NOMO-1 (cell line): ENCODE measurements around the gene PPARA.

Source experiments
- DNase-seq, 2 experiments: peaks; one replicate each; lab custom pipeline; 2025; ENCODE audit not compliant: unreplicated experiment in 2 of 2; lab: John Stamatoyannopoulos, UW

Gene PPARA

DNA sequence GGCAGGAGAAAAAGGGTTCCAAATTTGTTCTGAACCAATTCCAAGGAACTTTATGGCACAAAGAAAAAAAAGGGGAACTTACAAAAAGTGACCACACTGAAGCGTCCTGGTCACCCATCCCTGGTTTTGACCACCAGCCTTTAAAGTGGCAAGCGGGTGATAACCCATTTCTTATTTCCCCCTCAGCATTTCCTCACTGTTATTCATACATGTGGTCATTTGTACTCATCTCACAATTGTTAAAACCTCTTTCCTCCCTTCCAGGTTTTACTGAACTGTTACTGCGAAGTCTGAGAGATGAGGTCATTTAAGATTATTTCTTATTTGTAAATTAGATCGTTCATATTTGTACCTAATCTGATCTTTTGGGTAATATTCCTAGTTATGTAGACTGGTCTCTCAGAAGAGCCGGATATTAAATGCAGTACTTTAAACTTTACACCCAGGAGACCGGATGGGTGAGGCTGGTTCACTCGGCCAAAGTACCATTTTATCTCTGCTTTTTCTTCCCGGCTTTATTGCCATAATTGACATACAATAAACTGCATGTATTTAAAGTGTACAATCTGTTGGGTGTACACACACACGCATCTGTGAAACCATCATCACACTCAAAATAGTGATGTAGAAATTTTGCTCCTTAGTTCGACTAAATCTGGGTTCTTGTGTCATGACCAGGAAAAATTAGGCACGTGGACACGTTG, 52.7 kb downstream of the PPARA start:
- no peak for DNase-seq

GRCh38 chr22:46203601-46203980, 53.3 kb downstream of the PPARA start:
- DNase-seq, result no peak

DNA sequence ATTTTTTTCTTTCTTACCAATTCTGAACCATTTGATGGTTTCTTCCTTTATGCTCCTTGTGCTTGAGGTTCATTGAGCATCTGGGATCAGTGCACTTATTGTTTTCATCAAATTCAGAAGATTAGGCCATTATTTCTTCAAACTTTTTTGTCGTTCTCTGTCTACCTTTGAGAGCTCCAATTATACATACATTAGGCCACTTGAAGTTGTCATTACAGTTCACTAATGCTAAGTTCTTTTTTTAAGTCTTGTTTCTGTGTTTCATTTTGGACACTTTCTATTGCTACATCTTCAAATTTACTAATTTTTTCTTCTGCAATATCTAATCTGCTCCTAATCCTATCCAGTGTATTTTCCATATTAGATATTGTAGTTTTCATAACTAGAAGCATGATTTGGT, 58.9 kb downstream of the PPARA start:
- DNase-seq, result no peak

DNA sequence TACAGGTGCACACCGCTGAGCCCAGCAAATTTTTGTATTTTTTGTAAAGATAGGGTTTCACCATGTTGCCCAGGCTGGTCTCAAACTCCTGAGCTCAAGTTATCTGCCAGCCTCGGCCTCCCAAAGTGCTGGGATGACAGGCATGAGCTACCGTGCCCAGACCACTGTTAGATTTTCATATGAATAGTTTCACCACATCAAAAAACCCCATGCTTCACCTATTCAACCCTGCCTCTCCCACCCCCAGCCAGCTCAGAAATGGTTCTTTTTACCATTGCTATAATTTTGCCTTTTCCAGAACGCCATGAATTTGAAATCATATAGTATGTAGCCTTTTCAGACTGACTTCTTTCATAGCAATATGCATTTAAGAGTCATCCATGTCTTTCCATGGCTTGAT, 61.9 kb downstream of the PPARA start:
- DNase-seq, result no peak

- DNase-seq, result no peak
Measured at GRCh38 chr22:46213052-46213451, 62.7 kb downstream of the PPARA start.

DNA sequence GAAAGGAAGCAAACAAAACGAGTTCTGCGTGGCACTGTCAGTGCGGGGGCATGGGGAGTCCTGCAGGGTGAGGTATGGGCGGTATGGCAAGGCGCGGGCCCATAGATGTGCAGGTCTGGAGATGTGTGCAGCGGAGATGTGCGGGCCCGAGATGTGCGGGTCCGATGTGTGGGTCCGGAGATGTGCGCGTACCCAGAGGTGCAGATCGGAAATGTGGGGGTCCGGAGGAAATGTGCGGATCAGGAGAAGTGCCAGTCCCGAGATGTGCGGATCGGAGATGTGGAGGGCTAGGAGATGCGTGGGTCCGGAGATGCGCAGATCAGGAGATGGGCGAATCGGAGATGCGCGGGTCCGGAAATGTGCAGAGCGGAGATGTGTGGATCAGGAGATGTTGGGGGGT, 63.8 kb downstream of the PPARA start:
- DNase-seq, result no peak

DNA sequence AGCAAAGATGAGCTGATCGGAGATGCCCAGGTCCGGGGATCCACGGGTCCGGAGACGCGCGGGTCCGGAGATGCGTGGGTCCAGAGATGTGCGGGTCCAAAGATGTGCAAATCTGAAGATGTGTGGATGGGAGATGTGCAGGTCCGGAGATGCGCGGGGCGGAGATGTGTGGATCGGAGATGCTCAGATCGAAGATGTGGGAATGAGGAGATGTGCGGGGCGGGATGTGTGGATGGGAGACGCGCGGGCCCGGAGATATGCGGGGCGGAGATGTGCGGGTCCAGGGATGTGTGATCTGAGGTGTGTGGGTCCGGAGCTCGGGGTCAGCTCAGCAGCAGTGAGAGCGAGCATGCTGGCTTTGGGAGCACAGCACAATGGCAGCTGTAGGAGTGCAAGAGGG, 64.3 kb downstream of the PPARA start:
- no peak for DNase-seq

DNA sequence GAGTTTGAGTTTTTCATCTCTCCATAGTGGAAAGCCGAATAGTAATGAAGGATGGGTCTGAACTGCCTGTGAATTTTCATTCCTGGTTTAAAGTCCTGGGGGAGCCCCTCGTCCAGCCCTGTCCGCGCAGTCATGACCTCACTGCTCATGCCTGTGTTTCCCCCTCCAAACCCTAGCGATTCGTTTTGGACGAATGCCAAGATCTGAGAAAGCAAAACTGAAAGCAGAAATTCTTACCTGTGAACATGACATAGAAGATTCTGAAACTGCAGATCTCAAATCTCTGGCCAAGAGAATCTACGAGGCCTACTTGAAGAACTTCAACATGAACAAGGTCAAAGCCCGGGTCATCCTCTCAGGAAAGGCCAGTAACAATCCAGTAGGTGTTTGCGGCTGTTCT, 69.3 kb downstream of the PPARA start:
- DNase-seq, result no peak

DNA sequence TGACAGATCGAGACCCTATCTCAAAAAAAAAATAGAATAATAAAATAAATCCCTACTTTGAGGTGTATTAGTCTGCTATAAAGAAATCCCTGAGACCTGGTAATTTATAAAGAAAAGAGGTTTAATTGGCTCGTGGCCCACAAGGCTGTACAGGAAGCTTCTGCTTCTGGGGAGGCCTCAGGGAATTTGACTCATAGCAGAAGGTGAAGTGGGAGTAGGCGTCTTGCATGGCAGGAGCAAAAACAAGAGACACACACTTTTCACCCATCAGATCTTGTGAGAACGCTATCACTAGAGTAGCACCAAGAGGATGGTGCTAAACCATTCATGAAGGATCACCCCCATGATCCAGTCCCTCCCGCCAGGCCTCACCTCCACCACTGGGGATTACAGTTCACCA, 70.6 kb downstream of the PPARA start:
- DNase-seq, result no peak

GRCh38 chr22:46224044-46224897, 73.9 kb downstream of the PPARA start:
- no peak for DNase-seq

DNA sequence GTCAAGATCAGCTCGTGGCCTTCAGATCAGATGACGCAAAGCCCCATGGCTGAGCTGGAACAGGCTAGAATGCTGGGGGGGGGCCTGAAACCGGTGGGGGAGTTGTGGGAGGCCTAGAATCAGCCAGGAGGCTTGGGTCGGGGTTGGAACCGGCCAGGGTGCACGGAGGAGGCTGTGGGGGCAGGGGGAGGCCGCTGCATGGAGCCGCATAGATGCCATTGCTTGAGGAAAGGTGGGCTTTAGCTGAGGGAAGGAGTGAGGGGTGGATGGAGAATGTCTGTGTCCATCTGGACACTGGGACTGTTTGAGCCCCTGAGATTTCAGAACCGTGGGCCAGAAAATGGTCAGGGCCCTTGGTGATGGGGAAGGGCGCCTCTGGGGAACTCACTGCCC, 74.6 kb downstream of the PPARA start:
- DNase-seq, result no peak

DNA sequence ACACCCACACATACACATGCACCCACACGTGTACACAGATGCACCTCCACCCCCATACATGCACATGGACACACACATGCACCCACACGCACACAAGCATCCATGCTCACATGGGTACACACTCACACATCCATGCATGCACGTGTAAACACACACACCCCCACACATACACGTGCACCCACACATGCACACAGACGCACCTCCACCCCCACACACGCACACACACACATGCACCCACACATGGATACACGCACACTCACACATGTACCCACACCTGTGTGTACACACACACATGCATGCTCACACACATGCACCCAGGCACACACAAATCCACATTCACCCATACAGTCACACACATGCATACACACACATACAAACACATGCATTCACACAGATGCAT, 75.3 kb downstream of the PPARA start:
- DNase-seq, result no peak

DNA sequence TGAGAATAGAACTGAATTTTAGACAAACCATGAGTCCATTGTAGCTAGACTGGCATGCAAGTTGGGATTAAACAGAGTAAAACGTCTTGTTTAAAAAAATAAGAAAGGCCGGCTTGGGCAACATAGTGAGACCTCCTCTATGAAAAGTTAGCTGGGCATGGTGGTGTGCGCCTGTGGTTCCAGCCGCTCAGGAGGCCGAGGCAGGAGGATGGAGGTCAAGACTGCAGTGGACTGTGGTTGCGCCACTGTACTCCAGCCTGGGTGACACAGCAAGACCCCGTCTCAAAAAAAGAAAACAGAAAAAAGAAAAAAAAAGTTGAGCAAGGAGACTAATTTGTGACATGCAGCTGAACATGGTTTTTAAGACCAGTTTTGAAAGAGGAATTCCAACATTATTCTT, 76.3 kb downstream of the PPARA start:
- no peak for DNase-seq

DNA sequence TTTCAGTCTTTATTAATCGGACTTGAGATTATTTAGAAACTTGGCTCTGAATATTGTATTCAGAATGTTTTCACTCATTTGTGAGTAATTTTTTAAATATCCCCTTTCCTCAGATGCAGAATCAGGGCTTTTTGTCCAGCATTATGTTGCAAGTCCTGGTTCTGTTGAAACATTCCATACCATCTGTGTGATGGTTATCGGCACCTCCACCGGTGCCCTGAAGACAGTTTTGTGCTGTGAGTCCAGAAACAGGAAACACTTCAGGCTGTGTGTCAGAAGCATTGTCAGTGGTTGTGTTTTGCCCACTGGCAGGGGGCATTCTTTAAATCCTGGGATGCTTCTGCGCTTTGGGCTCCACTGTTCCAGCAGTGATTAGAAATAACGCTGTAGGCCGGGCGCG, 79.4 kb downstream of the PPARA start:
- no peak for DNase-seq

DNA sequence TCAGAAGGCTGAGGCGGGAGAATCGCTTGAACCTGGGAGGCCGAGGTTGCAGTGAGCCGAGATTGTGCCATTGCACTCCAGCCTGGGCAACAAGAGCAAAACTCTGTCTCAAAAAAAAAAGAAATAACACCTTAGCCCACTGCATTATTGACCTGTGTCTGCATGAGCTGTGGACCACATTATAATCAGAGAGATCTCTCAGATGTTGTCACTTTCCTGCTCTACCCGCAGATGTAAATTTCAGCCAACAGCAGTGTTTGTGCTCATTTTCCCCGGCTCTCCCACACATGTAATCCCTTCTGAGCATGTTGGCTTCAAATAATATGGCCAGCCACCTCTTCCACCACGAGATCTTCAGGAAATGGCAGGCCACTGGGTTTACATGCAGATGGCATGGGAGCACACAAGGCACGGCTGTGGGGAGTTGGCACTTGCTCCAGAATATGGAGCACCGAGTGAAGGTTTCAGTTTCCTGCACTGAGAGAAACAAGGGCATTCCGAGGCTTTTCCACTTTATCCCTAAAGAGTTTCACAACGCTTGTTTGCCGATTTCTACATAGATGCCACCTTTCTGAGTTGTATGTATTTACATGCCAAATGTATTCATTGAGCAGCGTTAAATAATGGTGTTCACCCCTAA, 80.1 kb downstream of the PPARA start:
- DNase-seq, result no peak

GRCh38 chr22:46233231-46233630, 82.9 kb downstream of the PPARA start:
- DNase-seq, result no peak

DNA sequence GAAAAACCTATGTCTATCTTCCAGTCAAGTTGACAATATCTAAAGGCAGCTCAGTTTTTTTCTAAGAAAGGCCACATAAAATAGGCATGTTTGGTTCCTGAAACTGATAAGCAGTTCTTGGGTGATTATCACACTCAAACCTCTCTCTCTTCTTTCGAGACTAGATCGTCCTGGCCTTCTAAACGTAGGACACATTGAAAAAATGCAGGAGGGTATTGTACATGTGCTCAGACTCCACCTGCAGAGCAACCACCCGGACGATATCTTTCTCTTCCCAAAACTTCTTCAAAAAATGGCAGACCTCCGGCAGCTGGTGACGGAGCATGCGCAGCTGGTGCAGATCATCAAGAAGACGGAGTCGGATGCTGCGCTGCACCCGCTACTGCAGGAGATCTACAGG, 84.6 kb downstream of the PPARA start:
- no peak for DNase-seq

GRCh38 chr22:46237453-46238124, 87.3 kb downstream of the PPARA start:
- DNase-seq, result no peak

DNA sequence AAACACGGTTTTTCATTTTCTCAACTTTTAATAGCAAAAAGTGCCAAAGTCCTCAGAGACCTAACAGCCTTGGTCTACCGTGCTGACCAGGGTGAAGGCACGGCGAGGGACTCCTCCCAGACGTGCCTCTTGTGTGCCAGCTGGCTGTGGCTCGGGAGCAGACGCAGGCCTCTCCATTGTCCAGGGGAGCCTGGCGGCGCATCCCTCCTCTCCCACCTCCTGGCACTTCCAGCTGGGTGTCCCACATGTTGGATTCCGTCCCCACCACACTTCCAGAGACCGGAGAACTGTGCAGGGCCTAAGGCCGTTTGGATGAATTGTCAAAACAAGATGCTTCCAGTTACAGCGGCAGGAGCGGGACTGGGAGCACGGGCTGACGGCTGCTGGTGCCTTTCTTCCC, 88.2 kb downstream of the PPARA start:
- DNase-seq, result no peak

DNA sequence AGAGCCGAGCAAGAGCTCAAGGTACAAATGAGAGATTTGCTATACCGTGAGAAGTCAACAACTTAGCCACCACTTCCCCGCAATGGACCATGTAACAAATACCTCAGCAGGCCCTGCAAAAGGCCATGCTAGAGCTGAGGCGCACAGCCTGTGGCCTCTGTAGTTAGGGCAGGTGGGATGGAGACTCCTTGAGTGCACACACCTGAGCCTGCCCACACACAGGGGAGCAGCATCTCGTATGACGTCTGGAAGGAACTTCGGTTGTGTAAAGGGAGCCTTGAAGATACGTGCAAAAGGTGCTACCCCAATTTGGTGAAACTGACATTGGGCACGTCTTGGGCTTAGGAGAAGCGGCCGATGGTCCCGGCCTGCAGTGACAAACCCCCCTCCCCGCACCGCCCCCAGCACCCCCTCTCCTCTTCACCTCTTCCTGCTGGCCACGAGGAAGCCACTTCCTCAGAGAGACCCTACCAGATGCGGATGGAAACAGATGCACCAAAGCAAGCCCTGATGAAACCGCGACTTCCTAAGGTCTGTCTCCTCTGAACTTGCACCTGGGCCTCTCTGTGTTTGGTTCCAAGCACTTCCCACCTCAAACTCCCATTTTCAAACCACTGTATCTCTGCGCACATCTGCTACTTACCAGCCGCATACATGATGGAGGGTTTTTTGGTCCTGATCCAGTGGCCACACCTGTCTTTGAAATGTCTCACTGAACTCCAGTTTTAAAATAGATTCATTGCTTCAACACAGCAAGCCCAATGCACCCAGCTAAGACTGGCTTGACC, 89.1 kb downstream of the PPARA start:
- DNase-seq, result no peak

GRCh38 chr22:46240073-46240472, 89.7 kb downstream of the PPARA start:
- DNase-seq, result no peak
